HCT116 (cell line): Measurements from ENCODE around the gene C11orf54. TPM values are rescaled to one million over a fixed set of nuclear protein-coding genes. Genes with fewer than 3 reads are reported as not detected.
"Not testable (repeated sequence)": the region's sequence is repeated elsewhere in the genome, so short reads cannot be mapped to it uniquely, and the experiment has no call there.

Source experiments
- ATAC-seq: fragments of 200-7000 bp; cut with Tn5 transposase; 2 replicates; pipeline ENCODE4 v1.9.1; 2020; ENCODE audit warnings: mild to moderate bottlenecking, moderate library complexity
- BruUV-seq: library from RNA; stranded (reverse); fragments of 400-500 nt; replicated peaks from 2 replicates; lab custom pipeline; 2021; lab: Mats Ljungman, UMichigan
- CTCF ChIA-PET: fragments of 300-600 bp; sonication (Branson Sonifier 250); formaldehyde crosslinking; loops from one replicate; lab custom pipeline; 2021; ENCODE audit warnings: antibody characterized with exemption; lab: Charles Lee
- POLR2A ChIA-PET: fragments of 300-600, 350-600 bp; sonication (Branson Sonifier 250); formaldehyde crosslinking; loops from one replicate; lab custom pipeline; 2021; ENCODE audit warnings: antibody characterized with exemption; lab: Charles Lee
- RAD21 ChIA-PET, 2 experiments: fragments of 300-600 bp; sonication (Branson Sonifier 250); formaldehyde crosslinking; loops; one replicate each; lab custom pipeline; 2023; ENCODE audit warnings: low total read pairs in 2 of 2; ENCODE audit not compliant: uncharacterized antibody in 2 of 2, unreplicated experiment in 2 of 2, low non-redundant PET in 1 of 2; lab: Charles Lee
- DNase-seq: peaks from one replicate; pipeline ENCODE4 v3.0.0-alpha.2; 2010; ENCODE audit warnings: low read depth, low spot score
- H2AFZ ChIP-seq: fragments of 200-600 bp; shearing (Covaris generic), sonication (generic); 2 replicates; pipeline ENCODE4 v1.6.1; 2017; ENCODE audit warnings: low read depth, mixed run types, mixed read lengths, antibody characterized with exemption, low read length; ENCODE audit not compliant: poor library complexity, severe bottlenecking
- H3K27ac ChIP-seq: 2 replicates; pipeline ENCODE4 v1.5.1; 2012; ENCODE audit warnings: low read depth, low read length
- H3K27me3 ChIP-seq: fragments of 200-600 bp; sonication (generic); 2 replicates; pipeline ENCODE4 v1.6.1; 2016; ENCODE audit warnings: mixed run types, low read length, mixed read lengths; ENCODE audit not compliant: insufficient read depth
- H3K36me3 ChIP-seq, 2 experiments: fragments of 200-500 bp in 1 of 2; fragments of 200-600 bp in 1 of 2; sonication (Bioruptor generic) in 1 of 2; sonication (generic) in 1 of 2; 2 replicates each; pipeline versions ENCODE4 v1.5.1 to v1.6.1; 2014 to 2016; ENCODE audit warnings: low read length in 2 of 2, inconsistent platforms in 1 of 2, mixed read lengths in 1 of 2, mixed run types in 1 of 2; ENCODE audit not compliant: insufficient read depth in 2 of 2, control insufficient read depth in 1 of 2
- H3K4me1 ChIP-seq, 2 experiments: fragments of 200-600 bp in 1 of 2; sonication (generic) in 1 of 2; 2 replicates each; pipeline versions ENCODE4 v1.5.1 to v1.6.1; 2012 to 2017; ENCODE audit warnings: low read length in 2 of 2, inconsistent platforms in 1 of 2, mild to moderate bottlenecking in 1 of 2, mixed read lengths in 1 of 2, mixed run types in 1 of 2, moderate library complexity in 1 of 2; ENCODE audit not compliant: insufficient read depth in 2 of 2, control insufficient read depth in 1 of 2
- H3K4me2 ChIP-seq: fragments of 200-600 bp; sonication (generic); 2 replicates; pipeline ENCODE4 v1.6.1; 2017; ENCODE audit warnings: mixed run types, low read length, mixed read lengths
- H3K4me3 ChIP-seq, 2 experiments: fragments of 200-600 bp in 1 of 2; sonication (generic) in 1 of 2; replicated peaks in 1 of 2; 2 replicates each; pipeline ENCODE4 v1.5.1; 2011 to 2016; ENCODE audit warnings: low read length in 2 of 2, control low read depth in 1 of 2, low read depth in 1 of 2, mild to moderate bottlenecking in 1 of 2, mixed read lengths in 1 of 2, mixed run types in 1 of 2
- H3K79me2 ChIP-seq: fragments of 200-600 bp; sonication (generic); 2 replicates; pipeline ENCODE4 v1.6.1; 2017; ENCODE audit warnings: mild to moderate bottlenecking, mixed run types, low read length, moderate library complexity, mixed read lengths; ENCODE audit not compliant: insufficient read depth
- H3K9ac ChIP-seq: fragments of 200-600 bp; sonication (generic); 2 replicates; pipeline ENCODE4 v1.6.1; 2016; ENCODE audit warnings: low read length, mixed read lengths
- H3K9me2 ChIP-seq: fragments of 200-600 bp; sonication (generic), shearing (Covaris generic); 2 replicates; pipeline ENCODE4 v1.6.1; 2017; ENCODE audit warnings: mixed run types, mild to moderate bottlenecking, moderate library complexity; ENCODE audit not compliant: insufficient read depth
- H3K9me3 ChIP-seq, 2 experiments: fragments of 200-500 bp in 1 of 2; fragments of 200-600 bp in 1 of 2; sonication (Bioruptor generic) in 1 of 2; sonication (generic) in 1 of 2; 2 replicates each; pipeline ENCODE4 v1.6.1; 2014 to 2017; ENCODE audit warnings: low read length in 2 of 2, mixed read lengths in 2 of 2, inconsistent platforms in 1 of 2, low read depth in 1 of 2, mild to moderate bottlenecking in 1 of 2, mixed run types in 1 of 2, moderate library complexity in 1 of 2; ENCODE audit not compliant: control insufficient read depth in 1 of 2, insufficient read depth in 1 of 2
- H4K20me1 ChIP-seq: fragments of 200-600 bp; sonication (generic), shearing (Covaris generic); 2 replicates; pipeline ENCODE4 v1.6.1; 2017; ENCODE audit warnings: mixed run types, mild to moderate bottlenecking, moderate library complexity; ENCODE audit not compliant: insufficient read depth
- ELF1 ChIP-seq: IDR thresholded peaks from 2 replicates; pipeline ENCODE4 v1.6.1; 2012; ENCODE audit warnings: low read depth, borderline replicate concordance
- SP1 ChIP-seq: IDR thresholded peaks from 2 replicates; pipeline ENCODE4 v1.6.1; 2012; ENCODE audit warnings: low read depth
- SRF ChIP-seq: IDR thresholded peaks from 2 replicates; pipeline ENCODE4 v1.6.1; 2012; ENCODE audit warnings: low read depth
- TCF7L2 ChIP-seq: IDR thresholded peaks from 2 replicates; pipeline ENCODE4 v1.7.0; 2011; ENCODE audit warnings: borderline replicate concordance, inconsistent platforms; ENCODE audit not compliant: insufficient read depth, insufficient read length; ENCODE audit errors: extremely low read depth
- YY1 ChIP-seq: IDR thresholded peaks from 2 replicates; pipeline ENCODE4 v1.6.1; 2011; ENCODE audit warnings: low read length, low read depth, moderate library complexity, mild to moderate bottlenecking; ENCODE audit not compliant: insufficient replicate concordance; ENCODE audit errors: extremely low read depth
- ZFX ChIP-seq: fragments of 450-650 bp; IDR thresholded peaks from 2 replicates; pipeline ENCODE4 v1.6.1; 2017
- ZNF274 ChIP-seq: fragments of 200-500 bp; sonication (Bioruptor generic); IDR thresholded peaks from 2 replicates; pipeline ENCODE4 v1.6.1; 2014; ENCODE audit warnings: mild to moderate bottlenecking, low read depth, low read length, inconsistent platforms
- intact Hi-C: fragments of 100-400 bp; cut with micrococcal nuclease; formaldehyde crosslinking; loops from 2 replicates; pipeline ENCODE4 v1.10.0; 2022
- total RNA-seq: library from RNA; stranded (reverse); gene quantifications from one replicate; pipeline ENCODE4 v1.2.1, GENCODE V29; 2021; ENCODE audit not compliant: unreplicated experiment
- TF ChIP-seq, protein P1 (sequence below): IDR thresholded peaks from 2 replicates; pipeline ENCODE4 v1.6.1; 2012
- TF ChIP-seq, protein P2 (sequence below): IDR thresholded peaks from 2 replicates; pipeline ENCODE4 v1.6.1; 2012
- TF ChIP-seq, protein P3 (sequence below): IDR thresholded peaks from 2 replicates; pipeline ENCODE4 v1.6.1; 2012; ENCODE audit warnings: low read depth

C11orf54 gene
- total RNA-seq, 1 experiment from 2014 or later: 26.1 TPM

DNA sequence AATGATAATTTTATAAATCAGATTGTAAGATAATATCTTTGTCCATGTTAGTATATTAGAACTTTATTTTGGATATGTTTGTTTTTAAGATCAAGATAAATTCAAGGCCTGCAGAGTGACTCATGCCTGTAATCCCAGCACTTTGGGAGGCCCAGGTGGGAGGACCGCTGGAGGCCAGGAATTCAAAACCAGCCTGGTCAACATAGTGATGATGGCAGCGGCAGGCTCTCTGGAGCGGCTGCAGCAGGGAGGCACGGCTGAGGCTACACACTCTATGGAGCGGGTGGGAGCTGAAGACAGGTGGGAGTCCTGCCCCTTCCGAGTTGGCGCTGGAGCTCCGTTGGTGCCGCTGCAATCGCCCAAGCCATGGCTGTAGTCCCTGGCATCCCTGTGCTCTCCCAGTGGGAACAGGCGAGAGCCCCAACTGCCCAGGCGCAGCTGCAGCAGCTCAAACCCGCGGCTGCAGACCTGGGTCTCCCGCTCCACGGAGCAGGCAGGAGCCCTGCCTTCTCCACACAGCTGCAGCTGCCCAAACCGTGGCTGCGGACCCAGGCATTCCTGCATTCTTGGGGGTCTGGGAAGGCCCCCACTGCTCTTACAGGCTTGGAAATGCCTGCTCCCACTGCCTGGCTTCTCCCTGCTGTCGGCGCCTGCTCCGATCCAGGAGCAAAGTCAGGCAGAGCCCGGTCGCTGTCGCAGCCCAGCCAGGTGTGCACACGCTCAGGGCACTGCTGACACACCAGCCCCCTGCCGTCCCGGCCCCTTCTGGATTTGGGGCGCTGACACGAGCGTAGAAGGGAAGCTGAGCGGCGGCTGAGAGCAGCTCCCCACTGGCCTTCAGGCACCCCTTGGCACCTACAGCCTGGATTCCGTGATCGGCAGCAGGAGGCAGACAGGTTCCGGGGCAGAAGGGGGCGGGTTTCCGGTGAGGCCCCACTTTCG lies 16.7 kb downstream of the C11orf54 start:
- H3K27ac ChIP-seq: no peak overlapping the region; the same call in 1 of the 2 replicates
- no TSS peak for BruUV-seq
- TF ChIP-seq ZFX: no peak
- no peak for TF ChIP-seq TCF7L2
- TF ChIP-seq, protein P1, sequence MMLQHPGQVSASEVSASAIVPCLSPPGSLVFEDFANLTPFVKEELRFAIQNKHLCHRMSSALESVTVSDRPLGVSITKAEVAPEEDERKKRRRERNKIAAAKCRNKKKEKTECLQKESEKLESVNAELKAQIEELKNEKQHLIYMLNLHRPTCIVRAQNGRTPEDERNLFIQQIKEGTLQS: no peak
- TF ChIP-seq, protein P2, sequence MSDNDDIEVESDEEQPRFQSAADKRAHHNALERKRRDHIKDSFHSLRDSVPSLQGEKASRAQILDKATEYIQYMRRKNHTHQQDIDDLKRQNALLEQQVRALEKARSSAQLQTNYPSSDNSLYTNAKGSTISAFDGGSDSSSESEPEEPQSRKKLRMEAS: no peak
- TF ChIP-seq YY1: no peak
- TF ChIP-seq ELF1: no peak
- TF ChIP-seq SP1: no peak
- TF ChIP-seq SRF: no peak
- no peak for TF ChIP-seq ZNF274
- TF ChIP-seq, protein P3, sequence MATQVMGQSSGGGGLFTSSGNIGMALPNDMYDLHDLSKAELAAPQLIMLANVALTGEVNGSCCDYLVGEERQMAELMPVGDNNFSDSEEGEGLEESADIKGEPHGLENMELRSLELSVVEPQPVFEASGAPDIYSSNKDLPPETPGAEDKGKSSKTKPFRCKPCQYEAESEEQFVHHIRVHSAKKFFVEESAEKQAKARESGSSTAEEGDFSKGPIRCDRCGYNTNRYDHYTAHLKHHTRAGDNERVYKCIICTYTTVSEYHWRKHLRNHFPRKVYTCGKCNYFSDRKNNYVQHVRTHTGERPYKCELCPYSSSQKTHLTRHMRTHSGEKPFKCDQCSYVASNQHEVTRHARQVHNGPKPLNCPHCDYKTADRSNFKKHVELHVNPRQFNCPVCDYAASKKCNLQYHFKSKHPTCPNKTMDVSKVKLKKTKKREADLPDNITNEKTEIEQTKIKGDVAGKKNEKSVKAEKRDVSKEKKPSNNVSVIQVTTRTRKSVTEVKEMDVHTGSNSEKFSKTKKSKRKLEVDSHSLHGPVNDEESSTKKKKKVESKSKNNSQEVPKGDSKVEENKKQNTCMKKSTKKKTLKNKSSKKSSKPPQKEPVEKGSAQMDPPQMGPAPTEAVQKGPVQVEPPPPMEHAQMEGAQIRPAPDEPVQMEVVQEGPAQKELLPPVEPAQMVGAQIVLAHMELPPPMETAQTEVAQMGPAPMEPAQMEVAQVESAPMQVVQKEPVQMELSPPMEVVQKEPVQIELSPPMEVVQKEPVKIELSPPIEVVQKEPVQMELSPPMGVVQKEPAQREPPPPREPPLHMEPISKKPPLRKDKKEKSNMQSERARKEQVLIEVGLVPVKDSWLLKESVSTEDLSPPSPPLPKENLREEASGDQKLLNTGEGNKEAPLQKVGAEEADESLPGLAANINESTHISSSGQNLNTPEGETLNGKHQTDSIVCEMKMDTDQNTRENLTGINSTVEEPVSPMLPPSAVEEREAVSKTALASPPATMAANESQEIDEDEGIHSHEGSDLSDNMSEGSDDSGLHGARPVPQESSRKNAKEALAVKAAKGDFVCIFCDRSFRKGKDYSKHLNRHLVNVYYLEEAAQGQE: no peak
- TF ChIP-seq, all 23 proteins: peak for 0
- ChIA-PET RAD21 (no interaction called here), POLR2A (no interaction called here), CTCF (no interaction called here)
- Histone ChIP-seq H3K4me2 (no peak overlapping the region), H3K9me2 (no peaks in the 10 kb centered on the region), H2AFZ (no peak overlapping the region), H3K27me3 (no peaks in the 10 kb centered on the region), H4K20me1 (no peaks in the 10 kb centered on the region), H3K9ac (no peak overlapping the region), H3K4me3 (no peak overlapping the region), H3K79me2 (no peaks in the 10 kb centered on the region), H3K36me3 (peaks cover 5 to 26% of the 10 kb centered on the region in 2 experiments; a peak in 2 of 4 replicates), H3K9me3 (no peaks in the 10 kb centered on the region), H3K4me1 (no peaks in the 10 kb centered on the region)
- DNase-seq (no peak), ATAC-seq (no peak)
- intact Hi-C loops: no loop called here

DNA sequence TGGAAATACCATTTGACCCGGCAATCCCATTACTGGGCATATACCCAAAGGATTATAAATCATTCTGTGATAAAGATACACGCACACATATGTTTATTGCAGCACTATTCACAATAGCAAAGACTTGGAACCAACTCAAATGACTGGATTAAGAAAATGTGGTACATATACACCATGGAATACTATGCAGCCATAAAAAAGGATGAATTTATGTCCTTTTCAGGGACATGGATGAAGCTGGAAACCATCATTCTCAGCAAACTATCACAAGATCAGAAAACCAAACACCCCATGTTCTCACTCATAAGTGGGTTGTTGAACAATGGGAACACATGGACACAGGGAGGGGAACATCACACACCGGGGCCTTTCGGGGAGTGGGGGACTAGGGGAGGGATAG lies 17.7 kb downstream of the C11orf54 start:
- H3K9ac ChIP-seq, BruUV-seq, H3K79me2 ChIP-seq, DNase-seq, ATAC-seq, RAD21 ChIA-PET, H2AFZ ChIP-seq, H4K20me1 ChIP-seq, H3K4me1 ChIP-seq, CTCF ChIA-PET, H3K9me3 ChIP-seq, H3K9me2 ChIP-seq, H3K27me3 ChIP-seq, intact Hi-C loops, H3K4me3 ChIP-seq, H3K4me2 ChIP-seq, H3K27ac ChIP-seq, POLR2A ChIA-PET: not testable (repeated sequence)
- peaks cover 5 to 24% of the 10 kb centered on the region in 2 experiments; a peak in 2 of 4 replicates for H3K36me3 ChIP-seq
